ENCODE data around the gene OPN4. TPM values are rescaled to one million over a fixed set of nuclear protein-coding genes. Genes with fewer than 3 reads are reported as not detected.

Gene OPN4
- total and polyA plus RNA-seq, 2 of the 8 experiments (the other 6 are each of a cell fraction or from before 2014, with no cell fraction given): not detected

DNA sequence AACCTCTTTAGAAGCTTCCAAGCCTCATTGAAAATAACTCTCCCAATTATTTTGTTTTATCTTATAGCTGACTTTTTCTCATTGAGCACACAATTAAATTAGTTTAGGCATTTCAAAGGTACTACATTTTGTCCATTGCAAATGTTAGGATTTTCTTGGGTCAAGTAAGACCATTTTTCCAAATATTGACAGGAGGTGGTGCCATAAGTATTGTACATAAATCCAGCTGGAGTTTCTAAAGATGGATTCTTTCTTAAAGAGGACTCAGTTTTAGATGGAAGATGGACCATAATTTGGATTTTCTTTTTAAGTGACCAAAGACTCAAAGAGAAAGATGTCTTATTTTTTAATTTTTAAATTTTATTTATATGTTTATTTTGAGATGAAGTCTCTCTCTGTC lies 12.3 kb upstream of the OPN4 start:
- Histone ChIP-seq H2AFZ (ENCODE audit: low read length) (no peak overlapping the region), H3K27me3 (replicated peaks in 1 of 4; ENCODE audit: control insufficient read depth in 3 of 4, extremely low read depth in 1 of 4, insufficient read depth in 3 of 4, low read length in 3 of 4) (no peaks in the 10 kb centered on the region), H3K14ac (ENCODE audit: insufficient read length) (no peak overlapping the region), H3K4me2 (ENCODE audit: insufficient read depth in 1 of 2, low read depth in 2 of 2, low read length in 2 of 2) (no peak overlapping the region), H3K79me2 (ENCODE audit: control insufficient read depth in 1 of 2, insufficient read depth in 2 of 2, low read length in 2 of 2) (no peaks in the 10 kb centered on the region), H2BK12ac (ENCODE audit: low read depth, low read length) (no peak overlapping the region), H3K79me1 (ENCODE audit: low read depth, low read length) (no peaks in the 10 kb centered on the region), H3K36me3 (ENCODE audit: control insufficient read depth in 2 of 4, insufficient read depth in 4 of 4, low read length in 3 of 4) (no peaks in the 10 kb centered on the region), H3K4me3 (ENCODE audit: extremely low read depth in 1 of 4, insufficient read depth in 2 of 4, low read depth in 3 of 4, low read length in 4 of 4) (no peak overlapping the region), H2BK20ac (ENCODE audit: low read length) (no peak overlapping the region), H3K9ac (replicated peaks in 1 of 4; ENCODE audit: extremely low read depth in 1 of 4, low read depth in 3 of 4, low read length in 3 of 4) (no peak overlapping the region), H4K8ac (ENCODE audit: extremely low read depth, insufficient read depth, low read length) (no peak overlapping the region), H3K4me1 (replicated peaks in 1 of 4; ENCODE audit: control insufficient read depth in 3 of 4, insufficient read depth in 4 of 4, low read length in 3 of 4) (no peaks in the 10 kb centered on the region), H4K91ac (replicated peaks; ENCODE audit: insufficient read length, low read length) (no peak overlapping the region), H3K4ac (replicated peaks; ENCODE audit: insufficient read length, low read depth, low read length) (no peak overlapping the region), H2AK5ac (ENCODE audit: low read depth, low read length) (no peak overlapping the region), H2BK15ac (ENCODE audit: low read length) (no peak overlapping the region), H4K20me1 (replicated peaks in 1 of 2; ENCODE audit: control insufficient read depth in 1 of 2, insufficient read depth in 2 of 2, low read length in 2 of 2) (no peaks in the 10 kb centered on the region), H2BK5ac (ENCODE audit: low read depth, low read length) (no peak overlapping the region), H3K56ac (replicated peaks; ENCODE audit: insufficient read length, low read depth, low read length) (no peak overlapping the region), H3K18ac (ENCODE audit: extremely low read depth, low read length) (no peak overlapping the region), H3K9me3 (ENCODE audit: insufficient read depth in 2 of 2, low read depth in 1 of 2, low read length in 1 of 2) (no peaks in the 10 kb centered on the region), H3K27ac (ENCODE audit: low read depth, low read length) (no peak overlapping the region), H2BK120ac (replicated peaks; ENCODE audit: low read depth, low read length) (no peak overlapping the region), H3K23ac (ENCODE audit: insufficient read length) (no peak overlapping the region), H3K23me2 (ENCODE audit: low read depth, low read length) (no peaks in the 10 kb centered on the region), H4K5ac (ENCODE audit: insufficient read length, low read depth, low read length) (no peak overlapping the region)
- FAIRE-seq (no peak), DNase-seq (ENCODE audit: low read depth in 1 of 2, low spot score in 2 of 2) (no peak)
- ChIA-PET POLR2A (ENCODE audit: partially characterized antibody) (interaction anchor here (1.7 kb wide), 1 partner anchor 11 kb away, joined by 4 read pairs; no protein-coding TSS in a partner anchor), CTCF (ENCODE audit: partially characterized antibody) (interaction anchor here (0.6 to 6.3 kb wide), 7 partner anchors 9 to 280 kb away, joined by 3 to 57 read pairs (median 4); no protein-coding TSS in a partner anchor)
- TF ChIP-seq NRF1 (IDR thresholded peaks at IDR 0.05; ENCODE audit: low read depth, low read length) (no peak), CREB1 (IDR thresholded peaks at IDR 0.05) (no peak), BRCA1 (IDR thresholded peaks at IDR 0.05; ENCODE audit: low read depth, low read length) (no peak), HDAC6 (IDR thresholded peaks at IDR 0.05; ENCODE audit: low read depth, low read length) (no peak), NANOG (IDR thresholded peaks at IDR 0.05; ENCODE audit: insufficient read depth, low read depth, low read length, poor library complexity, severe bottlenecking) (no peak), PHF8 (conservative IDR thresholded peaks at IDR 0.05; ENCODE audit: low read depth, low read length) (no peak), BCL11A (IDR thresholded peaks at IDR 0.05; ENCODE audit: low read depth in 2 of 2, low read length in 2 of 2) (no peak), KDM1A (IDR thresholded peaks at IDR 0.05; ENCODE audit: borderline replicate concordance, low read length) (no peak), YY1 (IDR thresholded peaks at IDR 0.05; ENCODE audit: low read depth, low read length) (no peak), GABPA (IDR thresholded peaks at IDR 0.05; ENCODE audit: borderline replicate concordance, insufficient read depth, low read length) (no peak), JUN (IDR thresholded peaks at IDR 0.05; ENCODE audit: low read depth, low read length) (no peak), RXRA (IDR thresholded peaks at IDR 0.05; ENCODE audit: insufficient read depth, low read depth, low read length) (no peak), CHD2 (IDR thresholded peaks at IDR 0.05; ENCODE audit: low read length) (no peak)
- TF ChIP-seq, protein P1, sequence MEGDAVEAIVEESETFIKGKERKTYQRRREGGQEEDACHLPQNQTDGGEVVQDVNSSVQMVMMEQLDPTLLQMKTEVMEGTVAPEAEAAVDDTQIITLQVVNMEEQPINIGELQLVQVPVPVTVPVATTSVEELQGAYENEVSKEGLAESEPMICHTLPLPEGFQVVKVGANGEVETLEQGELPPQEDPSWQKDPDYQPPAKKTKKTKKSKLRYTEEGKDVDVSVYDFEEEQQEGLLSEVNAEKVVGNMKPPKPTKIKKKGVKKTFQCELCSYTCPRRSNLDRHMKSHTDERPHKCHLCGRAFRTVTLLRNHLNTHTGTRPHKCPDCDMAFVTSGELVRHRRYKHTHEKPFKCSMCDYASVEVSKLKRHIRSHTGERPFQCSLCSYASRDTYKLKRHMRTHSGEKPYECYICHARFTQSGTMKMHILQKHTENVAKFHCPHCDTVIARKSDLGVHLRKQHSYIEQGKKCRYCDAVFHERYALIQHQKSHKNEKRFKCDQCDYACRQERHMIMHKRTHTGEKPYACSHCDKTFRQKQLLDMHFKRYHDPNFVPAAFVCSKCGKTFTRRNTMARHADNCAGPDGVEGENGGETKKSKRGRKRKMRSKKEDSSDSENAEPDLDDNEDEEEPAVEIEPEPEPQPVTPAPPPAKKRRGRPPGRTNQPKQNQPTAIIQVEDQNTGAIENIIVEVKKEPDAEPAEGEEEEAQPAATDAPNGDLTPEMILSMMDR (IDR thresholded peaks at IDR 0.05; ENCODE audit: control extremely low read depth in 1 of 3, insufficient read depth in 1 of 3, low read depth in 1 of 3, low read length in 3 of 3): no peak

Measured in H1 (cell line).